Fibroblast of skin of abdomen (primary cell): Measurements from ENCODE around the gene ARHGEF7.
A peak's percentile ranks its signal among the peaks of the same experiment; 100 is the strongest.

Source experiments
- DNase-seq: peaks from one replicate; pipeline ENCODE4 v3.0.0-alpha.2; 2013

ARHGEF7 gene

GRCh38 chr13:111225810-111226546, 110.9 kb downstream of the ARHGEF7 start:
- DNase-seq: no peak

GRCh38 chr13:111227405-111227804, 112.3 kb downstream of the ARHGEF7 start:
- DNase-seq: no peak

GRCh38 chr13:111228262-111229144, 113.4 kb downstream of the ARHGEF7 start:
- no peak for DNase-seq

- no peak for DNase-seq
These were observed 115.3 kb downstream of the ARHGEF7 start for GRCh38 chr13:111230385-111230930.

GRCh38 chr13:111232191-111232590, 117.1 kb downstream of the ARHGEF7 start:
- no peak for DNase-seq

- no peak for DNase-seq
These were observed 118.0 kb downstream of the ARHGEF7 start for GRCh38 chr13:111233080-111233479.

- DNase-seq: no peak
These were observed 124.9 kb downstream of the ARHGEF7 start for GRCh38 chr13:111239764-111240670.

GRCh38 chr13:111241006-111241755, 126.1 kb downstream of the ARHGEF7 start:
- no peak for DNase-seq

GRCh38 chr13:111241862-111242261, 126.8 kb downstream of the ARHGEF7 start:
- DNase-seq: no peak

- DNase-seq: no peak
These were observed 127.5 kb downstream of the ARHGEF7 start for GRCh38 chr13:111242585-111242984.

GRCh38 chr13:111243981-111244380, 128.9 kb downstream of the ARHGEF7 start:
- DNase-seq: no peak

GRCh38 chr13:111245576-111246384, 130.7 kb downstream of the ARHGEF7 start:
- DNase-seq: peak; percentile 88

- no peak for DNase-seq
These were observed 132.4 kb downstream of the ARHGEF7 start for GRCh38 chr13:111247552-111247951.

- DNase-seq: no peak
These were observed 133.7 kb downstream of the ARHGEF7 start for GRCh38 chr13:111248822-111249221.

GRCh38 chr13:111249637-111250360, 134.7 kb downstream of the ARHGEF7 start:
- DNase-seq: peak; percentile 35

- peak; percentile 37 for DNase-seq
These were observed 136.7 kb downstream of the ARHGEF7 start for GRCh38 chr13:111251646-111252445.

- DNase-seq: peak; percentile 86
These were observed 137.6 kb downstream of the ARHGEF7 start for GRCh38 chr13:111252446-111253364.

- no peak for DNase-seq
These were observed 138.3 kb downstream of the ARHGEF7 start for GRCh38 chr13:111253365-111253872.
